ENCODE results near the gene TMEM145. TPM values are rescaled to one million over a fixed set of nuclear protein-coding genes. Genes with fewer than 3 reads are reported as not detected.
"Not testable (repeated sequence)": the region's sequence is repeated elsewhere in the genome, so short reads cannot be mapped to it uniquely, and the experiment has no call there.

Gene TMEM145
- 0.33 TPM for polyA plus RNA-seq (2013, experiment 1 of 2)
- 0.25 TPM for polyA plus RNA-seq (2013, experiment 2 of 2)

DNA sequence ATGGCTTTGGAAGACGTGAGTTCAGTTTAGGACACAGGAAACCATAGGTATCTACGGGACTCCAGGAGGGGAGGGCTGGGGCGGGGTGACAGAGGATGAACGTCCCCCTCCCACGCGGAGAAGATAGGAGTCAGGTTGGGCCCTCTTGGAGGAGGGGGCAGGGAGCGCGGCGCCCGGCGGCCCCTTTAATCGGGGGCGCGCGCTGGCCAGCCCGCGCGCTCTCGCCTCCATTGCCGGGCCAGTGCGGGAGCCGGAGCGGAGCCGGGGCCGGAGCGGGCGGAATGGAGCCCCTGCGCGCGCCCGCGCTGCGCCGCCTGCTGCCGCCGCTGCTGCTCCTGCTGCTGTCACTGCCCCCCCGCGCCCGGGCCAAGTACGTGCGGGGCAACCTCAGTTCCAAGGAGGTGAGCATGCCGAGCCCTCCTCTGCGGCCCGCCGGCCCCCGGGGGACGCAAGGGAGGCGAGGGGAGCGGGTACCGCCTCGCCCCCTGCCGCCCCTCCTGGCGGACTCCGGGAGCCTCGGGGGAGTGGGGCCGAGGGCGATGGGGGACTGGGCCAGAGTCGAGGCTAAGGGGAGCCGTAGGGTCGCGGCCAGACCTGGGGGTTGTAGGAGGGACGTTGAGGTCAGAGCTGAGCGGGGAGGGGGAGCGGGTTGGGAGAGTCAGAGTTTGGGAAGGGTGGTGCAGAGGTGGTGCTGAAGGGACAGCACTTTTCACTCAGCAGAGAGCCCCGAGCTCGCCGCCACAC is at the start of gene TMEM145:
Gene TMEM145, plus strand, starts transcription at position 214 of the 744 bp plus-strand sequence. Its CDS starts 68 bp downstream, at position 282.
- 2% methylated on average over 51 to 63 of the region's 67 CpGs for WGBS, 2 experiments (ENCODE audit: insufficient coverage in 2 of 2)
- Histone ChIP-seq H3K4me3 (ENCODE audit: extremely low read depth, insufficient read depth, low read length, poor library complexity, severe bottlenecking) (peak within 1 kb of the TSS; percentile 47), H3K4me1 (ENCODE audit: control insufficient read depth, insufficient read depth, low read length, poor library complexity, severe bottlenecking) (no peaks in the 10 kb centered on the region), H3K9me3 (ENCODE audit: control insufficient read depth, low read length) (no peaks in the 10 kb centered on the region), H3K27ac (ENCODE audit: low read depth, low read length, severe bottlenecking) (no peak within 1 kb of the TSS), H3K36me3 (ENCODE audit: control insufficient read depth, insufficient read depth, low read length) (no peaks in the 10 kb centered on the region)

DNA sequence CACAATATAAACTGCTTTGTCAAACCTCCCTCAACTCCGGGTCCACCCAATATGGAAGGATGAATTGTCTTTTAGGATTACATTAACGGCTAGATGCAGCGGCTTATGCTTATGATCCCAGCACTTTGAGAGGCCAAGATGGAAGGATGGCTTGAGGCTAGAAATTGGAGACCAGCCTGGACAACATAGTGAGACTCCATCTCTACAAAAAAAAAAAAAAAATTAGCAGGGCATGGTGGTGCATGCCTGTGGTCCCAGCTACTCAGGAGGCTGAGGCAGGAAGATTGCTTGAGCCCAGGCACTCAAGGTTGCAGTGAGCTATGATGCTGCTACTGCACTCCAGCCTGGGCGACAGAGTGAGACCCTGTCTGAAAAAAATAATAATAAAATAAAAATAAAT is 47.0 kb upstream of the TMEM145 start:
- 100% methylated on average over 2 of the region's 4 CpGs; no CpG with 5 or more reads in 1 of the 2 experiments for WGBS, 2 experiments (ENCODE audit: insufficient coverage in 2 of 2)
- H3K4me1 ChIP-seq (ENCODE audit: control insufficient read depth, insufficient read depth, low read length, poor library complexity, severe bottlenecking): peaks cover 21% of the 10 kb centered on the region
- H3K9me3 ChIP-seq (ENCODE audit: control insufficient read depth, low read length); H3K27ac ChIP-seq (ENCODE audit: low read depth, low read length, severe bottlenecking); H3K36me3 ChIP-seq (ENCODE audit: control insufficient read depth, insufficient read depth, low read length); H3K4me3 ChIP-seq (ENCODE audit: extremely low read depth, insufficient read depth, low read length, poor library complexity, severe bottlenecking): not testable (repeated sequence)

DNA sequence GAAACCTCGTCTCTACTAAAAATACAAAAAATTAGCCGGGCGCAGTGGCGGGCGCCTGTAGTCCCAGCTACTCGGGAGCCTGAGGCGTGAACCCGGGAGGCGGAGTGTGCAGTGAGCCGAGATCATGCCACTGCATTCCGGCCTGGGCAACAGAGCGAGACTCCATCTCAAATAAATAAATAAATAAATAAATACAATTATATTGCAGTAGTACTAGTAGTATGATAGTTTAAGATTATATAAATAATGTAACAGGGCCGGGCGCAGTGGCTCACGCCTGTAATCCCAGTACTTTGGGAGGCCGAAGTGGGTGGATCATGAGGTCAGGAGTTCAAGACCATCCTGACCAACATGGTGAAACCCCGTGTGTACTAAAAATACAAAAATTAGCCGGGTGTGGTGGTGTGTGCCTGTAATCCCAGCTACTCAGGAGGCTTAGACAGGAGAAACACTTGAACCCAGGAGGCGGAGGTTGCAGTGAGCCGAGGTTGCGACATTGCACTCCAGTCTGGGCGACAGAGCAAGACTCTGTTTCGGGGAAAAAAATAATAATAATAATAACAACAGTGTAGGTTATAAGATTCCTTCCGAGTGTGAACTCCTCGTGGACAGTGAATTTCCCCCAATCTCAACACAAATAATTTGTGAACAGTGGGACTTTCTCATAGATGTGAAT is 46.0 kb upstream of the TMEM145 start:
- not testable (repeated sequence) for H3K27ac ChIP-seq (ENCODE audit: low read depth, low read length, severe bottlenecking); H3K9me3 ChIP-seq (ENCODE audit: control insufficient read depth, low read length); H3K4me3 ChIP-seq (ENCODE audit: extremely low read depth, insufficient read depth, low read length, poor library complexity, severe bottlenecking); H3K36me3 ChIP-seq (ENCODE audit: control insufficient read depth, insufficient read depth, low read length)
- H3K4me1 ChIP-seq (ENCODE audit: control insufficient read depth, insufficient read depth, low read length, poor library complexity, severe bottlenecking): peaks cover 29% of the 10 kb centered on the region
- WGBS, 2 experiments (ENCODE audit: insufficient coverage in 2 of 2): 89 to 100% methylated on average over 6 to 7 of the region's 25 CpGs

DNA sequence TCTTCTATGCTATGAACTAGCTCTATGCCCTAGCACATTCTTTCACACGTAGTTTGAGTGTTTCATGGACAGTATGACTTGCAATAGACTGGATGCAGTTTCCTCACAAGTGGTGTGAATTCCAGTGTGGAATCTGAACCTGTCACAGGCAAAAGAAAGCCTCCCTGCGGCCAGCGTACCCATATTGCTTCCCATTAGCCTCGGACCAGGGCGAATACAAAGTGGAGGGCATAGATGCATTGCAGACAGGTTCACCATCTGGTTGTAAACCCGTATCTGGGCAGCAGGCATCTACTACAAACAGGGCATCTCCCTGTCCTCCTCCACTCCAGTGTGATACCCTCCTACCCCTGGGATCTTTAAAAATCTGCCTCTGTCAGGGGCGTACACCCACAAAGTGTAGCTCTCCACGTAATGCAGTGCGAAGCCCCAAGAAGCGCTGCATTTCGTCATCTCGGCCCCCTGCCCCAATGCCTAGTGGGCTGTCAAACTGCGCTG is 45.4 kb upstream of the TMEM145 start:
- Histone ChIP-seq H3K9me3 (ENCODE audit: control insufficient read depth, low read length) (no peaks in the 10 kb centered on the region), H3K4me3 (ENCODE audit: extremely low read depth, insufficient read depth, low read length, poor library complexity, severe bottlenecking) (peak overlapping the region; percentile 61)

DNA sequence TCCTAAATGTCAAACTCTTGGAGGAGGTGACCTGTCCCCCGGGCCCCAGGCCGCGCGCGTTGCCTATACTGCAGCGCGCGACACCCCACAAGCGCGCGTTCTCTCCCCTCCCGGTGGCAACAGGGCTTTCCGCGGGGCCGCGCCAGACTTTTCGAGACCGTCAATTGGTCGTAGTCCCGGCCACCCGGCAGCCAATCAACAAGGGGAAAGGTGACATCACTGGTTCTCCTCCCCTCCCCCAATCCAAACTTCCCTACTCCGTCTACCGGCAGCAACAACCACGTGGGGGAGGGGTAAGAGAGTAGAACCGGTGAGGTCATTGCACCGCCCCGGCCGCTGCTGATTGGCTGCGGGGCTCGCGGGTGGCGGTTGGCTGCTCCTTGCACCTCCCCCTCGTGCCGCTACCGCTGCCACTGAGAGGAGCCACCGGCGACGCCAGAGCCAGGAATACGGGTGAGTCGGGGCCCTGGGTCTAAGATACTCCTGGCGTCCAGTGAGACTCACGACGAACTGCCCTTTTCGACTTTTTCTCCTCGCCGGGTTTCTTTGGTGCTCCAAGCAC is 44.9 kb upstream of the TMEM145 start:
- WGBS, 2 experiments (ENCODE audit: insufficient coverage in 2 of 2): 0 to 1% methylated on average over 31 to 39 of the region's 46 CpGs
- Histone ChIP-seq H3K4me1 (ENCODE audit: control insufficient read depth, insufficient read depth, low read length, poor library complexity, severe bottlenecking) (peaks cover 29% of the 10 kb centered on the region), H3K27ac (ENCODE audit: low read depth, low read length, severe bottlenecking) (peak overlapping the region; percentile 99), H3K9me3 (ENCODE audit: control insufficient read depth, low read length) (no peaks in the 10 kb centered on the region), H3K4me3 (ENCODE audit: extremely low read depth, insufficient read depth, low read length, poor library complexity, severe bottlenecking) (peak overlapping the region; percentile 61), H3K36me3 (ENCODE audit: control insufficient read depth, insufficient read depth, low read length) (peaks cover 19% of the 10 kb centered on the region)

More for the DNA sequence above, 45.4 kb upstream of the TMEM145 start:
- H3K36me3 ChIP-seq (ENCODE audit: control insufficient read depth, insufficient read depth, low read length): peaks cover 14% of the 10 kb centered on the region
- H3K27ac ChIP-seq (ENCODE audit: low read depth, low read length, severe bottlenecking): peak overlapping the region; percentile 99
- 22% methylated on average over 13 of the region's 13 CpGs for WGBS, 2 experiments (ENCODE audit: insufficient coverage in 2 of 2)
- H3K4me1 ChIP-seq (ENCODE audit: control insufficient read depth, insufficient read depth, low read length, poor library complexity, severe bottlenecking): peaks cover 29% of the 10 kb centered on the region

DNA sequence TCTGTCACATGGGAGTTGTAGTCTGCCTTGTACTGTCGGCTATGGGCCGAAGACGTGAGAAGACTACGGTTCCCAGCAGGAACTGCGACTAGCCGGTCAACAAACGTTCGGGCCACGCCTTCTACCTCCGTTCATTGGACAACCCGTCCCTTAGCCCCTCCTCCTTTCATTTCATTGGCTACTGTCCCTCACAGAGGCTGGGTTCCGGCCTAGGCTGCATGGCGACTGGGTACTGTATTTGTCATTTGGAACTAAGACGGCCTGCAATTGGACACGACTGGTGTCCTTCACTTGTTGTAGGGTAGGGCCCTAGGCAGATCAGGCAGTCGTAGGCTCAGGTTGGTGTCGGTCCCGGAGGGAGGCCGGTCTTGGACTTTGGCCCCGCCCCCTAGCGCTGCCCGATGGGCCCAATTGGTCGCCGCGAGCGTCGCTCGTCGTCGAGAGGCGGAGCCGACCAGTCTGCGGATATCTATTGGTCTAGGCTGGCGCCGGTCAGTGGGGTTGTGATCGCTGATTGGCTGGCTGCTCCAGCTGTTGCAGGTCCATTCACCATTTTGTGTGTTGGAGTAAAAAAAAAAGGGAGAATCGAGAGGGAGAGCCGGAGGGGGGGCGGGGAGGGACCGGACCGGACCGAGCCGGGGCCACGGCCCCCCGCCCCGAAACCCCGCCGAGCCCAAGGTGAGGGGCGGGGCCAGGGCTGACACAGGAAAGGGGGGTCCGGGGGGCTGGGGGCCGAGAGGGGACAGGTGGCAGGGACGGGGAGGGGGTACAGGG is 44.2 kb upstream of the TMEM145 start, which contains the start of gene CIC:
Gene CIC, plus strand, starts transcription at position 549 of the 774 bp plus-strand sequence. CDS start 2,532 bp downstream, outside the sequence.
- H3K4me3 ChIP-seq (ENCODE audit: extremely low read depth, insufficient read depth, low read length, poor library complexity, severe bottlenecking): peak within 1 kb of the TSS; percentile 61
- H3K27ac ChIP-seq (ENCODE audit: low read depth, low read length, severe bottlenecking): peak within 1 kb of the TSS; percentile 99
- no peaks in the 10 kb centered on the region for H3K9me3 ChIP-seq (ENCODE audit: control insufficient read depth, low read length)
- 1% methylated on average over 24 to 25 of the region's 52 CpGs for WGBS, 2 experiments (ENCODE audit: insufficient coverage in 2 of 2)
- peaks cover 26% of the 10 kb centered on the region for H3K36me3 ChIP-seq (ENCODE audit: control insufficient read depth, insufficient read depth, low read length)
- peaks cover 29% of the 10 kb centered on the region for H3K4me1 ChIP-seq (ENCODE audit: control insufficient read depth, insufficient read depth, low read length, poor library complexity, severe bottlenecking)

DNA sequence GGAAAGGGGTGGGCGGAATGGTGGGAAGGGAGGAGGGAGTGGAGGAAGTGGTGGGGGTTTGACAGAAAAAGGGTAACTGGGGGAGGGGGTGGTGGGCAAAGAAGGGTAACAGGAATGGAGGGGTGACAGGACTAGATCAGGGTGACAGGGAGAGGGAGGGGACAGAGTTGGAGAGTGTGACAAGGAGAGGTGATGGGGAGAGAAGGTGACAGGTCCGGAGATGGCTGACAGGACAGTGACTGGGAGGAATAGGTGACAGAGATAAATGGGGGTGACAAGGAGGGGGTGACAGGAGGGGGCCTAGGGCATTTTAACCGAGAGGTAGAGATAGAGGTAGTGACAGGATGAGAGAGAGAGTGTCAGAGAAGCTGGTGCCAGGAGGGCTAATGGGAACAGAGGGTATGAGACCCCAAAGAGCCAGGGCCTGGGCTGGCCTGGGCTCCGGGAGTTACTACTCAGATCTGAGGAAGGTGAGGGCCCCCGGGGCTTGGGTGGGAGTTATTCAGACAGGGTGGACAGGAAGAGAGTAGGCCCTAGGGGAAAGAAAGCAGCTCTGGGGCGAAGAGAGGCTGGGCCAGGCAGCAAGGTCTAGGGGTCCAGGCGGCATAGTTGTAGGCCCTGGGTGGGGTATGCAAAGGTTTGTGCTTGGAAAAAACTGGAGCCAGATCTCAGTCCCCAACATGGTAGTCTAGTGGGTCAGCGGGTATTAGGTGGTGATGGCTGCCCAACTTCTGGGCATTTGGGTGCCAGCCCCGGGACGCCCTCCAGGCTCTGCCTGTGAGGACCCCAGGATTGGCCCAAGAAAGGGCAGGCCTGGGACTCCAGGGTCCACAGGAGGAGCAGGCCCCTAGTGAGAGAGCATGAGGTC is 43.4 kb upstream of the TMEM145 start:
- Histone ChIP-seq H3K4me3 (ENCODE audit: extremely low read depth, insufficient read depth, low read length, poor library complexity, severe bottlenecking) (peak overlapping the region; percentile 61), H3K36me3 (ENCODE audit: control insufficient read depth, insufficient read depth, low read length) (peaks cover 34% of the 10 kb centered on the region), H3K4me1 (ENCODE audit: control insufficient read depth, insufficient read depth, low read length, poor library complexity, severe bottlenecking) (peaks cover 29% of the 10 kb centered on the region), H3K9me3 (ENCODE audit: control insufficient read depth, low read length) (no peaks in the 10 kb centered on the region), H3K27ac (ENCODE audit: low read depth, low read length, severe bottlenecking) (peak overlapping the region; percentile 66)
- WGBS, 2 experiments (ENCODE audit: insufficient coverage in 2 of 2): 74 to 77% methylated on average over 9 to 10 of the region's 10 CpGs

DNA sequence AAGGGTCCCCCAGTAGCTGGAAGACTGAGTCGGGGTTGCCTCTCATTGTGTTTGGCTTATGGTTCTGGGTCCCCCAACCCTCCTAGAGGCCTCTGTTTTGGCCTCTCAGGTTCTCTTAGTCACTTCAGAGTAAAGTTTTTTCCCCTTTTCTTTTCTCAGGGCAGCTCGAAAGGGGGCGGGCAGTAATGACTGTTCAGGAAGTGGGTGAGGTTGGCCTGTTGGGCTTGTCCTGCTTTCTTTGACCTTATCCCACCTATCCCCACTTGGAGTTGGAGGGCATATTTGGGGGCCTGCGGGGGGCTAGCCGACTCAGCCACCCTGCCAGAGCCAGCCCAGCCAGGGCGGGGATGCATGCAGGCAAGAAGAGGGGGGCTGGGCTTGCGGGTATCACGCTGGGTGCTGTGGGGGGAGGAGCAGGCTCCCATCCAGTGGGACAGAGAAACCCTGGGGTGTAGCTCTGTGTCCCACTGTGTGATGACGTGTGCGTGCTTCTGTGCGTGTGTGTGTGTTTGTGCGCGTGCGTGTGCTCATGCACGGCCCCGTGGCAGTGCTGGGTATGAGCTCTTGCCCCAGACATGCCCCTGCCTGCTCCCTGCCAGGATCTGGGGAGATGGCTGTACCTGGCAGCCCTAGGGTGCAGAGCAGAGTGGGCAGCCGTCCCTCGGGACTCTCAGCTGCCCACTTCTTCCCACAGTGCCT is 42.6 kb upstream of the TMEM145 start:
- Histone ChIP-seq H3K4me1 (ENCODE audit: control insufficient read depth, insufficient read depth, low read length, poor library complexity, severe bottlenecking) (peaks cover 29% of the 10 kb centered on the region), H3K4me3 (ENCODE audit: extremely low read depth, insufficient read depth, low read length, poor library complexity, severe bottlenecking) (peak overlapping the region; percentile 61), H3K27ac (ENCODE audit: low read depth, low read length, severe bottlenecking) (peak overlapping the region; percentile 66), H3K36me3 (ENCODE audit: control insufficient read depth, insufficient read depth, low read length) (peaks cover 42% of the 10 kb centered on the region), H3K9me3 (ENCODE audit: control insufficient read depth, low read length) (no peaks in the 10 kb centered on the region)
- WGBS, 2 experiments (ENCODE audit: insufficient coverage in 2 of 2): 83 to 90% methylated on average over 12 of the region's 18 CpGs

DNA sequence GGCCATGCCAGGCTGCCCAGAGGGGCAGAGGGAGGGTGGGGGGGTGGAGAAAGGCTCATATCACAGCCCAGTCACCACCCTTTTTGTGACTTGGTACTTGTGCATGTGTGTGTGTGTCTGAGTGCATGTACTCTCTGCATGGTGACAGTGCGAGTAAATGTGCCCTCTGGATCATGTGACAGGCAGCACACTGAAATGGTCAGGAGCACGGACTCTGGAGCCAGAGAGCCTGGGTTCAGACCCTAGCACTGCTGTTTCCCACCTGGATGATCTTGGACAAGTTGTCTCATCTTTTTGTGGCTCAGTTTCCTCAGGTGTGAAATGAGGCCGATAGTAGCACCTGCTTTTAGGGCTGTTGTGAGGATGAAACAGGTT is 42.1 kb upstream of the TMEM145 start:
- WGBS, 2 experiments (ENCODE audit: insufficient coverage in 2 of 2): 88 to 100% methylated on average over 3 of the region's 3 CpGs
- H3K4me3 ChIP-seq (ENCODE audit: extremely low read depth, insufficient read depth, low read length, poor library complexity, severe bottlenecking): peak overlapping the region; percentile 61
- no peak overlapping the region for H3K27ac ChIP-seq (ENCODE audit: low read depth, low read length, severe bottlenecking)
- H3K36me3 ChIP-seq (ENCODE audit: control insufficient read depth, insufficient read depth, low read length): peaks cover 46% of the 10 kb centered on the region
- peaks cover 32% of the 10 kb centered on the region for H3K4me1 ChIP-seq (ENCODE audit: control insufficient read depth, insufficient read depth, low read length, poor library complexity, severe bottlenecking)
- no peaks in the 10 kb centered on the region for H3K9me3 ChIP-seq (ENCODE audit: control insufficient read depth, low read length)

All from mesodermal cell (in vitro differentiated cells).